CD14-positive monocyte (primary cell): ENCODE measurements around the gene TNNT1. TPM values are rescaled to one million over a fixed set of nuclear protein-coding genes. Genes with fewer than 3 reads are reported as not detected.

Experiments used
- DNase-seq, 3 donors: peaks; one replicate each; pipeline ENCODE4 v3.0.0-alpha.2; 2011 to 2022
- H2AFZ ChIP-seq: 2 replicates; pipeline ENCODE4 v1.6.0; 2012; ENCODE audit warnings: mild to moderate bottlenecking, low read depth, low read length, inconsistent platforms; ENCODE audit not compliant: insufficient read depth, poor library complexity, severe bottlenecking
- H3K27ac ChIP-seq, 2 donors: 1 replicate in 1 of 2; 2 replicates in 1 of 2; pipeline ENCODE4 v1.5.1; 2012 to 2013; ENCODE audit warnings: low read length in 2 of 2, control low read depth in 1 of 2, inconsistent platforms in 1 of 2, low read depth in 1 of 2, mild to moderate bottlenecking in 1 of 2
- H3K27me3 ChIP-seq, 2 donors: one replicate each; pipeline versions ENCODE4 v1.6.0 to v1.6.1; 2011 to 2013; ENCODE audit warnings: low read length in 2 of 2; ENCODE audit not compliant: control insufficient read depth in 2 of 2, insufficient read depth in 2 of 2
- H3K36me3 ChIP-seq, 2 donors: replicated peaks in 1 of 2; 1 replicate in 1 of 2; 2 replicates in 1 of 2; pipeline versions ENCODE4 v1.5.1 to v1.6.1; 2012 to 2013; ENCODE audit warnings: low read length in 2 of 2, control low read depth in 1 of 2, inconsistent platforms in 1 of 2, mild to moderate bottlenecking in 1 of 2; ENCODE audit not compliant: insufficient read depth in 2 of 2, control insufficient read depth in 1 of 2
- H3K4me1 ChIP-seq, 2 donors: 1 replicate in 1 of 2; 2 replicates in 1 of 2; pipeline versions ENCODE4 v1.5.1 to v1.6.1; 2012 to 2013; ENCODE audit warnings: low read length in 2 of 2, control low read depth in 1 of 2, inconsistent platforms in 1 of 2, mild to moderate bottlenecking in 1 of 2, moderate library complexity in 1 of 2; ENCODE audit not compliant: insufficient read depth in 2 of 2, control insufficient read depth in 1 of 2
- H3K4me2 ChIP-seq: replicated peaks from 2 replicates; pipeline ENCODE3; 2012; ENCODE audit warnings: low read length, moderate library complexity, mild to moderate bottlenecking; ENCODE audit not compliant: poor library complexity, severe bottlenecking; ENCODE audit errors: extremely low read depth
- H3K4me3 ChIP-seq, 3 experiments: fragments of 200-600 bp in 1 of 3; sonication (generic) in 1 of 3; replicated peaks in 1 of 3; 1 replicate in 2 of 3; 2 replicates in 1 of 3; pipeline ENCODE4 v1.5.1; 2011 to 2013; ENCODE audit warnings: low read length in 3 of 3, mild to moderate bottlenecking in 3 of 3, control low read depth in 2 of 3, low read depth in 2 of 3, inconsistent platforms in 1 of 3, moderate library complexity in 1 of 3
- H3K79me2 ChIP-seq: 2 replicates; pipeline ENCODE4 v1.6.0; 2012; ENCODE audit warnings: mild to moderate bottlenecking, control low read depth, inconsistent platforms, low read length, moderate library complexity; ENCODE audit not compliant: insufficient read depth
- H3K9ac ChIP-seq: 2 replicates; pipeline ENCODE4 v1.6.0; 2017; ENCODE audit warnings: low read length, mild to moderate bottlenecking; ENCODE audit not compliant: insufficient read depth, poor library complexity, severe bottlenecking
- H3K9me3 ChIP-seq, 2 donors: replicated peaks in 1 of 2; 1 replicate in 1 of 2; 2 replicates in 1 of 2; pipeline versions ENCODE4 v1.5.1 to v1.6.1; 2012 to 2013; ENCODE audit warnings: low read length in 2 of 2, control low read depth in 1 of 2; ENCODE audit not compliant: control insufficient read depth in 1 of 2, insufficient read depth in 1 of 2
- H4K20me1 ChIP-seq: 2 replicates; pipeline ENCODE4 v1.6.0; 2012; ENCODE audit warnings: mild to moderate bottlenecking, low read length, control low read depth, moderate library complexity; ENCODE audit not compliant: insufficient read depth
- H3K27ac Mint-ChIP-seq, 7 donors: one replicate each; pipeline ENCODE4 v1.8.0; 2020; ENCODE audit warnings: mild to moderate bottlenecking in 7 of 7, mixed read lengths in 7 of 7, moderate library complexity in 6 of 7, inconsistent platforms in 2 of 7
- H3K27me3 Mint-ChIP-seq, 3 donors: one replicate each; pipeline ENCODE4 v1.8.0; 2021 to 2022; ENCODE audit warnings: low read depth in 3 of 3, mild to moderate bottlenecking in 3 of 3, mixed read lengths in 3 of 3, moderate library complexity in 3 of 3, inconsistent platforms in 1 of 3
- H3K36me3 Mint-ChIP-seq, 2 donors: one replicate each; pipeline ENCODE4 v1.8.0; 2020; ENCODE audit warnings: mixed read lengths in 2 of 2, inconsistent platforms in 1 of 2, mild to moderate bottlenecking in 1 of 2
- H3K4me1 Mint-ChIP-seq: one replicate; pipeline ENCODE4 v1.8.0; 2020; ENCODE audit warnings: mild to moderate bottlenecking, mixed read lengths
- H3K4me3 Mint-ChIP-seq, 2 donors: one replicate each; pipeline ENCODE4 v1.8.0; 2020; ENCODE audit warnings: mild to moderate bottlenecking in 2 of 2, mixed read lengths in 2 of 2, moderate library complexity in 1 of 2
- H3K9me3 Mint-ChIP-seq, 7 donors: one replicate each; pipeline ENCODE4 v1.8.0; 2020 to 2022; ENCODE audit warnings: mixed read lengths in 7 of 7, mild to moderate bottlenecking in 6 of 7, moderate library complexity in 6 of 7, inconsistent platforms in 2 of 7
- CTCF ChIP-seq: fragments of 200-600 bp; IDR thresholded peaks from one replicate; pipeline ENCODE4 v1.8.0; 2022; ENCODE audit warnings: antibody characterized with exemption, mild to moderate bottlenecking
- WGBS: methylation state at CpG from one replicate; pipeline ENCODE4 v1.1.5; 2013; ENCODE audit warnings: missing lambda C conversion rate; ENCODE audit not compliant: insufficient coverage; 5-methylcytosine and 5-hydroxymethylcytosine counted together
- intact Hi-C, 2 donors: fragments of 100-400 bp; cut with micrococcal nuclease; formaldehyde crosslinking; loops; one replicate each; pipeline versions ENCODE4 v1.15.0 to v1.15.1; 2023
- polyA plus RNA-seq, 3 donors: library from polyadenylated mRNA; depleted of rRNA in 1 of 3; unstranded in 2 of 3; stranded (reverse) in 1 of 3; fragments of 300-500 nt in 2 of 3; fragments of >200 nt in 1 of 3; fragmentation: Illumina TruSeq in 2 of 3; gene quantifications; 1 replicate in 2 of 3; 2 replicates in 1 of 3; pipeline ENCODE4 v1.2.3, GENCODE V29; 2012 to 2021

TNNT1 gene
- polyA plus RNA-seq, 3 donors: 9.4 to 41.9 (median 9.8) TPM

DNA sequence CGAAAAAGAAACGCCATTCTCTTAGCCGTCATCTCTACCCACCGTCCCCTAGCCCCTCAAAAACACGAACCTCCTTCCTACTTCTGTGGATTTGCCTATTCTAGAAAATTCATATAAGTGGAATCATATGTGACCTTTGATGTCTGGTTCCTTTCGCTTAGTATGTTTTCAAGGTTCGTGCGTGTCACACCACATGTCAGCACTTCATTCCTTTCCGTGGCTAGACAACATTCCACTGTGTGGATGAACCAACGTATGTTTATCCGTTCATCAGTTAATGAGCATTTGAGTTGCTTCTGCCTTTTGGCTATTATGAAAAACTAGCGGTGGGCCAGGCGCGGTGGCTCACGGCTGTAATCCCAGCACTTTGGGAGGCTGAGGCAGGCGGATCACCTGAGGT, 17.6 kb downstream of the TNNT1 start:
- peaks cover 4 to 6% of the 10 kb centered on the region in 2 donors for H3K4me1 ChIP-seq
- H3K9me3 ChIP-seq: no peaks in the 10 kb centered on the region
- H3K4me3 ChIP-seq: no peak overlapping the region
- H4K20me1 ChIP-seq: no peaks in the 10 kb centered on the region
- H3K4me3 Mint-ChIP-seq: peak overlapping the region in 1 of 2 donors; percentile 56
- DNase-seq: no peak
- peaks cover 0 to 3% (median 0%) of the 10 kb centered on the region in 7 donors for H3K9me3 Mint-ChIP-seq
- H3K27me3 ChIP-seq: peaks cover 0 to 9% of the 10 kb centered on the region in 2 donors
- no peak overlapping the region for H3K27ac Mint-ChIP-seq
- no peaks in the 10 kb centered on the region for H3K79me2 ChIP-seq
- no peak overlapping the region for H3K27ac ChIP-seq
- no peaks in the 10 kb centered on the region for H3K36me3 ChIP-seq
- no peak overlapping the region for H3K9ac ChIP-seq
- H3K27me3 Mint-ChIP-seq: peaks cover 32 to 50% (median 35%) of the 10 kb centered on the region in 3 donors
- H2AFZ ChIP-seq: no peak overlapping the region
- H3K4me1 Mint-ChIP-seq: peaks cover 14% of the 10 kb centered on the region
- H3K4me2 ChIP-seq: no peak overlapping the region
- TF ChIP-seq CTCF: no peak
- intact Hi-C loops: no loop called here
- 97% methylated on average over 15 of the region's 16 CpGs for WGBS
- no peaks in the 10 kb centered on the region for H3K36me3 Mint-ChIP-seq

DNA sequence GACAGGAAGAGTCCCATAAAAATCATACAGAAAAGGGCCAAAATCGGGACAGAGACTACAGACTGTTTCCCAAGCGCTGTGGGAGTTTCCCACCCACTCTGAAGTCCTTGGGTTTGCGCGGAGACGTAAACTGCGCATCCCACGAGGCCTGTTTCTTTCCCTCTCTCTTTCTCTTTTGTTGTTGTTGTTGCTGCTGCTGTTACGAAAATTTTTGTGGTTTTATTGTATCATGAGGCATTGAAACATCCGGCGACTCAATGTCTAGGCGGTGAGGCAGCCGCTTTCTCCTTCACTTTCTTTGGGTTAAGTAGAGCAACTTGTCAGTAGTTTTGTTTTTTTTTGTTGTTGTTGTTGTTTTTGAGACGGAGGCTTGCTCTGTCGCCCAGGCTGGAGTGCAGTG, 30.0 kb downstream of the TNNT1 start:
- Mint-ChIP-seq H3K27ac (peak overlapping the region in 5 of 7 donors; percentile 17 to 84 (median 50)), H3K36me3 (peaks cover 1 to 10% of the 10 kb centered on the region in 2 donors), H3K9me3 (peaks cover 0 to 2% (median 0%) of the 10 kb centered on the region in 7 donors), H3K27me3 (peaks cover 17 to 26% (median 19%) of the 10 kb centered on the region in 3 donors), H3K4me1 (peaks cover 45% of the 10 kb centered on the region), H3K4me3 (peak overlapping the region; percentile 24 to 51)
- peaks cover 25 to 53% of the 10 kb centered on the region in 2 donors for H3K4me1 ChIP-seq
- TF ChIP-seq CTCF: no peak
- no peaks in the 10 kb centered on the region for H3K36me3 ChIP-seq
- no peak overlapping the region for H3K9ac ChIP-seq
- peak overlapping the region in 1 of 3 experiments; percentile 94 for H3K4me3 ChIP-seq
- peaks cover 30% of the 10 kb centered on the region for H4K20me1 ChIP-seq
- no peaks in the 10 kb centered on the region for H3K9me3 ChIP-seq
- peak overlapping the region; percentile 88 for H3K4me2 ChIP-seq
- peaks cover 30% of the 10 kb centered on the region for H3K79me2 ChIP-seq
- peaks cover 0 to 6% of the 10 kb centered on the region in 2 donors for H3K27me3 ChIP-seq
- peak in 2 of 3 donors; percentile 34 to 38 for DNase-seq
- intact Hi-C loops: loop anchor here in 1 of 2 donors (10.0 kb wide), 1 partner anchor 136 kb away; the partner anchor contains the start of gene PPP6R1
- H2AFZ ChIP-seq: peak overlapping the region; percentile 84
- no peak overlapping the region for H3K27ac ChIP-seq
- 30% methylated on average over 6 of the region's 14 CpGs for WGBS
